GM23338 (cell line): Measurements from ENCODE around the gene EMP2. TPM values are rescaled to one million over a fixed set of nuclear protein-coding genes. Genes with fewer than 3 reads are reported as not detected.

Experiments used
- ATAC-seq: fragments of 200-7000 bp; cut with Tn5 transposase; 3 replicates; pipeline ENCODE4 v1.9.1; 2020
- DNase-seq: peaks from one replicate; pipeline ENCODE4 v3.0.0-alpha.2; 2015; ENCODE audit warnings: low spot score
- H2AFZ ChIP-seq: fragments of 200-600 bp; sonication (generic); 2 replicates; pipeline ENCODE4 v1.8.0; 2016; ENCODE audit warnings: antibody characterized with exemption, mild to moderate bottlenecking, moderate library complexity
- H3F3A ChIP-seq: fragments of 200-600 bp; sonication (generic); replicated peaks from 2 replicates; pipeline ENCODE4 v1.8.0; 2017; ENCODE audit warnings: antibody characterized with exemption, mixed run types, low read depth
- H3K27ac ChIP-seq: fragments of 200-600 bp; sonication (generic); 2 replicates; pipeline ENCODE4 v1.6.1; 2016; ENCODE audit warnings: low read depth
- H3K27me3 ChIP-seq: fragments of 200-600 bp; sonication (generic); 2 replicates; pipeline ENCODE4 v1.8.0; 2016; ENCODE audit warnings: mild to moderate bottlenecking, mixed run types, moderate library complexity; ENCODE audit not compliant: insufficient read depth
- H3K36me3 ChIP-seq: fragments of 200-600 bp; sonication (generic); 2 replicates; pipeline ENCODE4 v1.8.0; 2016; ENCODE audit warnings: mild to moderate bottlenecking; ENCODE audit not compliant: insufficient read depth
- H3K4me1 ChIP-seq: fragments of 200-600 bp; sonication (generic); 2 replicates; pipeline ENCODE4 v1.8.0; 2016; ENCODE audit warnings: mild to moderate bottlenecking, moderate library complexity; ENCODE audit not compliant: insufficient read depth
- H3K4me2 ChIP-seq: fragments of 200-600 bp; sonication (generic); 2 replicates; pipeline ENCODE4 v1.7.1; 2017; ENCODE audit warnings: mixed run types
- H3K4me3 ChIP-seq: fragments of 200-600 bp; sonication (generic); 2 replicates; pipeline ENCODE4 v1.6.1; 2016; ENCODE audit warnings: mixed run types
- H3K79me2 ChIP-seq: fragments of 200-600 bp; sonication (generic); replicated peaks from 2 replicates; pipeline ENCODE4 v1.8.0; 2017; ENCODE audit warnings: mild to moderate bottlenecking; ENCODE audit not compliant: insufficient read depth
- H3K9me2 ChIP-seq: fragments of 200-600 bp; sonication (generic); 2 replicates; pipeline ENCODE4 v1.8.0; 2017; ENCODE audit not compliant: insufficient read depth
- H4K20me1 ChIP-seq: fragments of 200-600 bp; sonication (generic); replicated peaks from 2 replicates; pipeline ENCODE4 v1.8.0; 2017; ENCODE audit warnings: mild to moderate bottlenecking; ENCODE audit not compliant: insufficient read depth
- H3K27ac Mint-ChIP-seq: 2 replicates; pipeline ENCODE4 v1.8.0; 2020; ENCODE audit warnings: inconsistent platforms, mild to moderate bottlenecking, moderate library complexity, mixed read lengths
- H3K27me3 Mint-ChIP-seq: 3 replicates; pipeline ENCODE4 v1.8.0; 2022; ENCODE audit warnings: low read depth, mild to moderate bottlenecking, moderate library complexity, mixed read lengths, inconsistent platforms; ENCODE audit not compliant: insufficient read depth, poor library complexity
- H3K36me3 Mint-ChIP-seq: 3 replicates; pipeline ENCODE4 v1.8.0; 2021; ENCODE audit warnings: low read depth, mild to moderate bottlenecking, inconsistent platforms, moderate library complexity, mixed read lengths
- H3K4me1 Mint-ChIP-seq: 3 replicates; pipeline ENCODE4 v1.8.0; 2020; ENCODE audit warnings: mild to moderate bottlenecking, inconsistent platforms, mixed read lengths
- H3K4me3 Mint-ChIP-seq: 3 replicates; pipeline ENCODE4 v1.8.0; 2021; ENCODE audit warnings: moderate library complexity, mild to moderate bottlenecking, inconsistent platforms, mixed read lengths
- H3K9me3 Mint-ChIP-seq: 3 replicates; pipeline ENCODE4 v1.8.0; 2020; ENCODE audit warnings: moderate library complexity, mild to moderate bottlenecking, inconsistent platforms, mixed read lengths
- CREB1 ChIP-seq: fragments of 250-450 bp; sonication (Bioruptor Pico); IDR thresholded peaks from 2 replicates; pipeline ENCODE4 v1.5.0; 2020; ENCODE audit warnings: low read depth, mild to moderate bottlenecking, moderate library complexity
- CTCF ChIP-seq, 2 experiments: fragments of 200-600 bp in 1 of 2; sonication (generic) in 1 of 2; conservative IDR thresholded peaks; 2 replicates each; pipeline versions ENCODE4 v1.5.1 to v1.6.1; 2016 to 2017; ENCODE audit warnings: antibody characterized with exemption in 2 of 2, low read depth in 2 of 2, mild to moderate bottlenecking in 2 of 2, moderate library complexity in 1 of 2
- ETS1 ChIP-seq: IDR thresholded peaks from 2 replicates; pipeline ENCODE4 v1.6.1; 2016; ENCODE audit warnings: antibody characterized with exemption
- EZH2phosphoT487 ChIP-seq: fragments of 200-600 bp; sonication (generic); IDR thresholded peaks from one replicate; pipeline ENCODE4 v1.8.1; 2018; ENCODE audit warnings: antibody characterized with exemption; ENCODE audit not compliant: unreplicated experiment
- JUNB ChIP-seq: IDR thresholded peaks from one replicate; pipeline ENCODE4 v1.6.1; 2016; ENCODE audit warnings: antibody characterized with exemption; ENCODE audit not compliant: unreplicated experiment
- NANOG ChIP-seq: IDR thresholded peaks from 2 replicates; pipeline ENCODE4 v1.6.1; 2016; ENCODE audit warnings: antibody characterized with exemption, borderline replicate concordance
- REST ChIP-seq: IDR thresholded peaks from one replicate; pipeline ENCODE4 v1.6.1; 2018; ENCODE audit warnings: antibody characterized with exemption; ENCODE audit not compliant: unreplicated experiment
- STAT1 ChIP-seq: IDR thresholded peaks from one replicate; pipeline ENCODE4 v1.6.1; 2016; ENCODE audit warnings: antibody characterized with exemption; ENCODE audit not compliant: unreplicated experiment
- ZNF114 ChIP-seq: fragments of 250-450 bp; sonication (Bioruptor Pico); IDR thresholded peaks from 2 replicates; pipeline ENCODE4 v1.5.0; 2020; ENCODE audit warnings: mild to moderate bottlenecking, moderate library complexity
- ZNF331 ChIP-seq: fragments of 250-450 bp; sonication (Bioruptor Pico); IDR thresholded peaks from 2 replicates; pipeline ENCODE4 v1.5.0; 2020; ENCODE audit warnings: low read depth, mild to moderate bottlenecking, moderate library complexity
- polyA plus RNA-seq: library from polyadenylated mRNA; unstranded; fragments of >200 nt; fragmentation: Nextera tagmentation; extraction: Ambion mirVana; gene quantifications from 2 replicates; pipeline ENCODE4 v1.2.1, GENCODE V29; 2016
- total RNA-seq: library from RNA; depleted of rRNA; stranded (reverse); fragments of >200 nt; shearing (Covaris generic); gene quantifications from 2 replicates; pipeline ENCODE4 v1.2.3, GENCODE V29; 2014
- TF ChIP-seq, protein P1 (sequence below): fragments of 250-450 bp; sonication (Bioruptor Pico); IDR thresholded peaks from 2 replicates; pipeline ENCODE4 v1.5.0; 2020; ENCODE audit warnings: mild to moderate bottlenecking, moderate library complexity

EMP2 gene
- total and polyA plus RNA-seq, 2 experiments from 2014 or later, result 7.3 to 40.1 TPM

DNA sequence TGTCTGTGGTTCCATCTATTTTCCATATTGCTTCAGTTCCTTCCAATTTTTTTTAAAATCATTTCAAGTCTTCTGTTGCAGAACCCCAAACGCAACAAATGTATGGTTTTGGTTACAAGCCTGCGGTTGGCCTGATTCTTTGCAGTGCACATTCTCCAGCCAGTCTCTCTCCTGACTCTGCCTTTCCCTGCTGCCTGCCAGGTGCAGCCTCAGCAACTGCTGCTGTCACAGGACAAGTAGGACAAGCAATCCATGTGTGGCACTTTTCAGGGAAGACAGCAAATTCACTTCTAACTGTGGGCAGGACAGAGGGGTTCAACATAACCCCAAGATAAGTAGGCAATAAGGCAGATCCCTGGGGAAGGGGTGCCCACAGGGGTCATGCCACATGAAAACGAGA, 24.2 kb downstream of the EMP2 start:
- Mint-ChIP-seq H3K36me3 (no peaks in the 10 kb centered on the region; the same call in 2 of the 3 replicates), H3K9me3 (peaks cover 4% of the 10 kb centered on the region), H3K27me3 (peaks cover 1% of the 10 kb centered on the region), H3K27ac (no peak overlapping the region), H3K4me3 (no peak overlapping the region), H3K4me1 (no peaks in the 10 kb centered on the region; the same call in 1 of the 3 replicates)
- Histone ChIP-seq H4K20me1 (no peaks in the 10 kb centered on the region; the same call in 1 of the 2 replicates), H3F3A (no peaks in the 10 kb centered on the region), H3K4me3 (no peak overlapping the region), H3K4me1 (no peaks in the 10 kb centered on the region), H3K27me3 (no peaks in the 10 kb centered on the region), H3K9me2 (no peaks in the 10 kb centered on the region), H3K4me2 (no peak overlapping the region), H2AFZ (no peak overlapping the region), H3K79me2 (no peaks in the 10 kb centered on the region), H3K27ac (no peak overlapping the region), H3K36me3 (no peaks in the 10 kb centered on the region)
- ATAC-seq (no peak), DNase-seq (no peak)
- TF ChIP-seq NANOG, result no peak
- TF ChIP-seq CREB1, result no peak
- no peak for TF ChIP-seq ZNF114 (CRISPR knock-in tag)
- TF ChIP-seq, protein P1, sequence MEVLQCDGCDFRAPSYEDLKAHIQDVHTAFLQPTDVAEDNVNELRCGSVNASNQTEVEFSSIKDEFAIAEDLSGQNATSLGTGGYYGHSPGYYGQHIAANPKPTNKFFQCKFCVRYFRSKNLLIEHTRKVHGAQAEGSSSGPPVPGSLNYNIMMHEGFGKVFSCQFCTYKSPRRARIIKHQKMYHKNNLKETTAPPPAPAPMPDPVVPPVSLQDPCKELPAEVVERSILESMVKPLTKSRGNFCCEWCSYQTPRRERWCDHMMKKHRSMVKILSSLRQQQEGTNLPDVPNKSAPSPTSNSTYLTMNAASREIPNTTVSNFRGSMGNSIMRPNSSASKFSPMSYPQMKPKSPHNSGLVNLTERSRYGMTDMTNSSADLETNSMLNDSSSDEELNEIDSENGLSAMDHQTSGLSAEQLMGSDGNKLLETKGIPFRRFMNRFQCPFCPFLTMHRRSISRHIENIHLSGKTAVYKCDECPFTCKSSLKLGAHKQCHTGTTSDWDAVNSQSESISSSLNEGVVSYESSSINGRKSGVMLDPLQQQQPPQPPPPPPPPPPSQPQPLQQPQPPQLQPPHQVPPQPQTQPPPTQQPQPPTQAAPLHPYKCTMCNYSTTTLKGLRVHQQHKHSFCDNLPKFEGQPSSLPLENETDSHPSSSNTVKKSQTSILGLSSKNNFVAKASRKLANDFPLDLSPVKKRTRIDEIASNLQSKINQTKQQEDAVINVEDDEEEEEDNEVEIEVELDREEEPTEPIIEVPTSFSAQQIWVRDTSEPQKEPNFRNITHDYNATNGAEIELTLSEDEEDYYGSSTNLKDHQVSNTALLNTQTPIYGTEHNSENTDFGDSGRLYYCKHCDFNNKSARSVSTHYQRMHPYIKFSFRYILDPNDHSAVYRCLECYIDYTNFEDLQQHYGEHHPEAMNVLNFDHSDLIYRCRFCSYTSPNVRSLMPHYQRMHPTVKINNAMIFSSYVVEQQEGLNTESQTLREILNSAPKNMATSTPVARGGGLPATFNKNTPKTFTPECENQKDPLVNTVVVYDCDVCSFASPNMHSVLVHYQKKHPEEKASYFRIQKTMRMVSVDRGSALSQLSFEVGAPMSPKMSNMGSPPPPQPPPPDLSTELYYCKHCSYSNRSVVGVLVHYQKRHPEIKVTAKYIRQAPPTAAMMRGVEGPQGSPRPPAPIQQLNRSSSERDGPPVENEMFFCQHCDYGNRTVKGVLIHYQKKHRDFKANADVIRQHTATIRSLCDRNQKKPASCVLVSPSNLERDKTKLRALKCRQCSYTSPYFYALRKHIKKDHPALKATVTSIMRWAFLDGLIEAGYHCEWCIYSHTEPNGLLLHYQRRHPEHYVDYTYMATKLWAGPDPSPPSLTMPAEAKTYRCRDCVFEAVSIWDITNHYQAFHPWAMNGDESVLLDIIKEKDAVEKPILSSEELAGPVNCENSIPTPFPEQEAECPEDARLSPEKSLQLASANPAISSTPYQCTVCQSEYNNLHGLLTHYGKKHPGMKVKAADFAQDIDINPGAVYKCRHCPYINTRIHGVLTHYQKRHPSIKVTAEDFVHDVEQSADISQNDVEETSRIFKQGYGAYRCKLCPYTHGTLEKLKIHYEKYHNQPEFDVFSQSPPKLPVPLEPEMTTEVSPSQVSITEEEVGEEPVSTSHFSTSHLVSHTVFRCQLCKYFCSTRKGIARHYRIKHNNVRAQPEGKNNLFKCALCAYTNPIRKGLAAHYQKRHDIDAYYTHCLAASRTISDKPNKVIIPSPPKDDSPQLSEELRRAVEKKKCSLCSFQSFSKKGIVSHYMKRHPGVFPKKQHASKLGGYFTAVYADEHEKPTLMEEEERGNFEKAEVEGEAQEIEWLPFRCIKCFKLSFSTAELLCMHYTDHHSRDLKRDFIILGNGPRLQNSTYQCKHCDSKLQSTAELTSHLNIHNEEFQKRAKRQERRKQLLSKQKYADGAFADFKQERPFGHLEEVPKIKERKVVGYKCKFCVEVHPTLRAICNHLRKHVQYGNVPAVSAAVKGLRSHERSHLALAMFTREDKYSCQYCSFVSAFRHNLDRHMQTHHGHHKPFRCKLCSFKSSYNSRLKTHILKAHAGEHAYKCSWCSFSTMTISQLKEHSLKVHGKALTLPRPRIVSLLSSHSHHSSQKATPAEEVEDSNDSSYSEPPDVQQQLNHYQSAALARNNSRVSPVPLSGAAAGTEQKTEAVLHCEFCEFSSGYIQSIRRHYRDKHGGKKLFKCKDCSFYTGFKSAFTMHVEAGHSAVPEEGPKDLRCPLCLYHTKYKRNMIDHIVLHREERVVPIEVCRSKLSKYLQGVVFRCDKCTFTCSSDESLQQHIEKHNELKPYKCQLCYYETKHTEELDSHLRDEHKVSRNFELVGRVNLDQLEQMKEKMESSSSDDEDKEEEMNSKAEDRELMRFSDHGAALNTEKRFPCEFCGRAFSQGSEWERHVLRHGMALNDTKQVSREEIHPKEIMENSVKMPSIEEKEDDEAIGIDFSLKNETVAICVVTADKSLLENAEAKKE (CRISPR knock-in tag), result no peak
- TF ChIP-seq ETS1, result no peak
- no peak for TF ChIP-seq STAT1
- TF ChIP-seq JUNB, result no peak
- no peak for TF ChIP-seq ZNF331 (CRISPR knock-in tag)
- TF ChIP-seq EZH2phosphoT487, result no peak
- no peak for TF ChIP-seq REST
- no peak for TF ChIP-seq CTCF (conservative IDR thresholded peaks at IDR 0.05; ENCODE audit: low read depth in 2 of 2)
